GM21381 (cell line): ENCODE results near the gene KRT26.
"Not testable (repeated sequence)": the region's sequence is repeated elsewhere in the genome, so short reads cannot be mapped to it uniquely, and the experiment has no call there.

Experiments
- ATAC-seq: cut with Tn5 transposase; IDR thresholded peaks from one replicate; pipeline ENCODE4 v1.9.1; 2021; ENCODE audit warnings: mild to moderate bottlenecking, moderate library complexity; ENCODE audit not compliant: unreplicated experiment

The KRT26 gene

DNA sequence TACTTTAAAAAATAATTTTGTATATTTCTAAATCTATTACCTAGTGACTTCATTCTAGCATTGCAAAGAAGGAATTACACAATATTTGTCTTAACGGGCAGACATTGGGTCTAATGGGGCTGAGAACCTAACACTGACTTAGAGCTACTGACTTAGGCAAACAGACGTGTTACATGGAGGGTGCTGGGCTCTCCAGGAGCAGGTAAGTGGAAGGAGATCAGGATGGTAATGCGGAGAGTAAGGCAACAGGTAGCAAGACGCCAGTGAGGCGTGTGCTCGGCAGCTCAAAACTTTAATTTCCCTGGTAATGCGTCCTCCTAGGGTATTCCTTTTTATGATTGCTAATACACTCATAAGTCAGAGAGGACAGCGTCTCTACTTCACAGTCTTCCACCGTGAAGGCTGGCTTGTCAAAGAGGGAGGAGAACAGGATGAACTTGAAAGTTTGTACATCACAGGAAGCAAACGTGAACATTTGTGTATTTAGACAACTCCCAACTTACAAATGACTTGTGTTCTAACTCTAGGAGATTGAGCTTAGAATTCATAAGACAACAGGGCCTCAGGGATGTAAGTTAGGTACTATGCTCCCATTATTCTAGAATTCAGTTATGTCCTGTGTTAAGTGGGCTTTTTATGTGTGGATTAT, 23.1 kb upstream of the KRT26 start:
- no peak for ATAC-seq

DNA sequence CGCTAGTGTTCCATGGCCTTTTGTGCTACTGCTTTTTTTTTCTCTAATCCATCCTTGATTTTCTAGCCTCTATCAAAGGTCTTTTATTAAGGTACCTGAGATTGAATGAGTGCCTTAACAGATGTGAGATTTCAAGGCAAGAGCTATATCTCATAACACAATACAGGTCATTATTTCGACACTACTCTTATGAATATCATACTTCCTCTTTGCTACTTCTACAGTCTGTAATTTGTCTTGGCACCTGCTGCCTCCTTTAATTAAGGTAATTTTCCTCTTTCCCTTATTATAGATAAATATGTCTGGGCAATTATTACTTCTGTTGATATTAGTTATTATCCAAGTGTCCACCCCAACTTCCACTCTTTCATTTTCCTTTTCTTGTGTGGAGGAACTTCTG, 22.5 kb upstream of the KRT26 start:
- no peak for ATAC-seq

- ATAC-seq: no peak
These were observed 21.8 kb upstream of the KRT26 start for GRCh38 chr17:40793832-40794231.

GRCh38 chr17:40791787-40792436, 19.9 kb upstream of the KRT26 start:
- ATAC-seq: no peak

DNA sequence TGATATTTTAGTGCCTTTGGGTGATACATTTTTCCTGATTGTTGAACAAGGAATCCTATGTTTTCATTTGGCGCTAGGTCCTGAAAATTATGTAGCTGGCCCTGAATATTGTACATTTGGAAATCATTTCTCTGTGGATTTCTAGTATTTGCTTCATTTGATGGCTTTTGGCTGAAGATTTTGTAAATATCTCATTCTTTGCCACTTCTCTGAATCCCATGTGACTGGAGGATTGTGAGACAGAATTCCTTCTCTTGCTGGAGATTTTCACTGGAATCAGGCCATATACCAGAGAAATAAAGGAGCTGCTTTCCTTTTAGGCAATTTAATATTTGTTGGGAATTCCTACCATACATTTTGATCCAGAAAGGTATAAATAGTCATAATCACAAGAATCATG, 19.1 kb upstream of the KRT26 start:
- ATAC-seq: no peak

- ATAC-seq: no peak
These were observed 10.4 kb upstream of the KRT26 start, which contains the start of gene KRT27 for GRCh38 chr17:40782450-40782849. KRT27 (minus strand) TSS chr17:40782550; CDS start chr17:40782493, 57 bp downstream.

- no peak for ATAC-seq
These were observed 7.3 kb upstream of the KRT26 start for GRCh38 chr17:40779181-40779909.

- no peak for ATAC-seq
These were observed 6.5 kb upstream of the KRT26 start for GRCh38 chr17:40778461-40778860.

- no peak for ATAC-seq
These were observed 6.0 kb upstream of the KRT26 start for GRCh38 chr17:40777971-40778370.

DNA sequence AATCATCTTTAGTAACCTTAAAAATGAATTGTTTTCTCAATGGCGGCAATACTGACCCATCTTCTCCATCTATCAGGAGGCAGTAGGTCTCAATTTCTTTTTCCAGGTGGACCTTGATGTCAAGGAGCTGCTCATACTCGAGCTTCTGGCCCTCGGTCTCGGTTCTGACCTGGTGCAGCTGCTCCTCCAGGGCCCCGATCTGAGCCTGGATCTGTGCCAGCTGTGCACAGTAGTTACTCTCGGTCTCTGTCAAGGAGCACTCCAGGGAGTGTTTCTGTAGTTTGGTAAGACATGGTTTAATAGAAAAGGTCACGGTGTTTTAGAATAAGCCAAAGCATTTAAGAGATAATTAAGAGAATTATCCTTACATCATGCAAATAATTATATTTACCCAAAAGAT, 5.5 kb upstream of the KRT26 start:
- no peak for ATAC-seq

GRCh38 chr17:40775945-40776344, 3.9 kb upstream of the KRT26 start:
- no peak for ATAC-seq

DNA sequence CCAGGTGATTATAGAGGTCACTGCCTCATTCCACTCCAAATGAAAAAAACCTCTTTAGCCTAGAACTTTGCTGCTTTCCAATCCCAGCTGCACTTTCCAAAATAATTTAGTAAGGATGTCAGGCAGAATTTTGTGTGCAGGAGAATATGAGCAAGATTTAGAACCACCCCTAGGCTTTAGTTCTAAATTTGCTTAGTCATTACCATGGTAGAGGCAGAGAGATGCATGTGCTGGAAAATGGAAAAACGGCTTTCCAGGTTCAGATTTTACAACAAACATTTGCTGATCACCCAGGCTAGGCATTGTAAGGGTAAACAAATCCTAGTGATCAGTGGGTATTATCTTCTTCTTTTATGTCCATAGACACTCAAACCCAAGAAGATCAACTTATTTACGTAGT, 6.3 kb downstream of the KRT26 start:
- ATAC-seq: no peak

GRCh38 chr17:40763752-40764151, 8.2 kb downstream of the KRT26 start:
- no peak for ATAC-seq

DNA sequence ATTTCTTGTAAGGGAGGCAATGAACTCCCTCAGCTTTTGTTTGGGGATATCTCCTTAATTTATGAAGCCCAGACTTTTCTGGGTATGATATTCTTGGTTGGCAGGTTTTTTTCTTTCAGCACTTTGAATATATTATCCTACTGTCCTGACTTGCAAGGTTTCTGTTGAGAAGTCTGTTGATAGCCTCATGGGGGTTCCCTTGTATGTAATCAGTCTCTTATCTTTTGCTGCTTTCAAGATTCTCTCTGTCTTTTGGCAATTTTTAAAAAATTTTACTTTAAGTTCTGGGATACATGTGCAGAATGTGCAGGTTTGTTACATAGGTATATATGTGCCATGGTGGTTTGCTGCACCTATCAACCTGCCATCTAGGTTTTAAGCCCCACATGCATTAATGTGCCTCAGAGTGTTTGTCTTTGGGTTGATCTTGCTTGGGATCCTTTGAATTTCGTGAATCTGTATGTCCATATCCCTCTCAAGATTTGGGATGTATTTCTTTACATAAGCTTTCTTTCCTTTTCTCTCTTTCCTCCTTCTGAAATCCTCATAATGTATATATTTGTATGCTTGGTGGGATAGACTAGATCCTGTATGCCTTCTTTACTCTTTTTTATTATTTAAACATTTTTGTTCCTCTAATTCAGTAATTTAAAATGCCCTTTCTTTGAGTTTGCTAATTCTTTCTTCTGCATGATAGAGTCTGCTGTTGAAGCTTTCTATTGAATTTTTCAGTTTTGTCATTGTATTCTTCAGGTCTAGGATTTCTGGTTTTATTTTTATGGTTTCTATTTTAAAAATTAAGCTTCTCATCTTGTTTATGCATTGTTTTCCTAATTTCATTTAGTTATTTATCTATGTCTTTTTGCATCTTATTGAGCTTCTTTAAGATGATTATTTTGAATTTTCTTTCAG, 11.6 kb downstream of the KRT26 start:
- no peak for ATAC-seq

- ATAC-seq: no peak
These were observed 16.8 kb downstream of the KRT26 start, which contains the start of gene KRT25 for GRCh38 chr17:40755231-40755630. KRT25 (minus strand) TSS chr17:40755331; CDS start chr17:40755271, 60 bp downstream.

- no peak for ATAC-seq
These were observed 18.2 kb downstream of the KRT26 start for GRCh38 chr17:40753804-40754203.

DNA sequence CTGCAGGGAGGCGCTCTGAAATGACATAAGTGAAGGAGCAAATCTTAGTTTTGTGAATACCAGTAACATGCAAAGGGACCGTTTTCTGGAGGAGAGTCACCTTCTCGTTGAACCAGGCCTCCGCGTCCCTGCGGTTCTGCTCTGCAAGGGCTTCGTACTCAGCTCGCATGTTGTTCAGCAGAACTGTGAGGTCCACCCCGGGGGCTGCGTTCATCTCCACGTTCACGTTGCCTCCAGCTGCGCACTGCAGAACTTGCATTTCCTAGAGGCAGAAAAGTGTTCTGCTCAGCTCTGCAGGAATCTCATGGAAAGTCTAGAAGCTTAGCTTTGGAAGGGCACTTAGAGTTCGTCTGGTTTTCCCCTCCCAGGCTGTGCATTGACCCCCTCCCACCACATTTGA, 20.9 kb downstream of the KRT26 start:
- no peak for ATAC-seq

DNA sequence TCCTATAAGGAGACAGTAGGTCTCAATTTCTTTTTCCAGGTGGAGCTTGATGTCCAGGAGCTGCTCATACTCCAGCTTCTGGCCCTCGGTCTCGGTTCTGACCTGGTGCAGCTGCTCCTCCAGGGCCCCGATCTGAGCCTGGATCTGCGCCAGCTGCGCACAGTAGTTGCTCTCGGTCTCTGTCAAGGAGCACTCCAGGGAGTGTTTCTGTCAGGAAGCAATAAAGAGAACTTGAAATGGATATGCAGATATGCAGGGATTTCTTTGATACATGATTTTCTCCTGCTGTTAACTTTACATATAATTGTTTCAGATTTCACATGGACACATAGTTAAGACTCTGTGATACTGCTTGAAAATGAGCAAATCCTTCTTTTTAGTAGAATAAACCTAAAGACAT, 21.6 kb downstream of the KRT26 start:
- no peak for ATAC-seq

DNA sequence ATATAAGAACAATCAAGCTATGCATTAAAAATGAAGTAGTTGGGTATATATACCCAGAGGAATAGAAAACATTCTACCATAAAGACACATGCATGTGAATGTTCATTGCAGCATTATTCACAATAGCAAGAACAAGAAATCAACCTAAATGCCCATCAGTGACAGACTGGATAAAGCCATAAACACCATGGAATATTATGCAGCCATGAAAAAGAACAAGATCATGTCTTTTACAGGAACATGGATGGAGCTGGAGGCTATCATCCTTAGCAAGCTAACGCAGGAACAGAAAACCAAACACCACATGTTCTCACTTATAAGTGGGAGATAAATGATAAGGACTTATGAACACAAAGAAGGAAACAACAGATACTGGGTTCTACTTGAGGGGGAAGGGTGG, 23.3 kb downstream of the KRT26 start:
- ATAC-seq: not testable (repeated sequence)

GRCh38 chr17:40738553-40738952, 33.4 kb downstream of the KRT26 start:
- no peak for ATAC-seq

DNA sequence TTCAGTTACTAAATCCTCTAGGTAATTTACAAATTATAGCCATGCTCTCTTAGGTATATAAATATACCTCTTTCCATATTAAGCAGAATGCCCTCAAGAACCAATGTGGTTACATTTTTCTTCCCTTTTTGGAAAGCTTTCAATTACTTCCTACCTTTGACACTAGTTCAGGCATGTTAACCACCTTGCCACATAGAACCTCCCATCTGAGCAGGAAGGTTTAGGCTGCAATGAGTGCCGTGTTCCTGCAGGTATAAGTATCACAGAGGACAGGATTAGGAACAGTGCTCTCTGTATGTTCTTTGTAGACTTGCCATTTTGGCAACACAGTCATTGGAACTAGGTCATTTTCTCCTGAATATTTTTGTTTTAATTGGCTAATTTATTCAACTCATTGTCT, 37.0 kb downstream of the KRT26 start:
- no peak for ATAC-seq
